ENCODE data around the gene MRI1. TPM values are rescaled to one million over a fixed set of nuclear protein-coding genes. Genes with fewer than 3 reads are reported as not detected.

Gene MRI1
- total and polyA plus RNA-seq, 10 of the 15 experiments (the other 5 are each of a cell fraction or from before 2014, with no cell fraction given) = 5.4 to 50.3 (median 28.3) TPM

- Histone ChIP-seq H3K27ac (ENCODE audit: control insufficient read depth, insufficient read depth) (no peak overlapping the region), H3K79me2 (ENCODE audit: control insufficient read depth, insufficient read depth, low read length) (no peaks in the 10 kb centered on the region), H3K27me3 (replicated peaks in 1 of 2; ENCODE audit: control insufficient read depth in 2 of 2, insufficient read depth in 2 of 2, low read length in 1 of 2) (no peaks in the 10 kb centered on the region), H3K4me1 (ENCODE audit: control insufficient read depth, insufficient read depth, low read length) (no peaks in the 10 kb centered on the region), H3K36me3 (ENCODE audit: control insufficient read depth in 2 of 2, insufficient read depth in 2 of 2, low read length in 1 of 2) (no peaks in the 10 kb centered on the region), H3K9me3 (replicated peaks; ENCODE audit: control insufficient read depth, insufficient read depth, low read length) (no peaks in the 10 kb centered on the region; the same call in 1 of the 3 replicates), H3K4me2 (ENCODE audit: control insufficient read depth, insufficient read depth) (no peak overlapping the region), H3K9ac (ENCODE audit: control insufficient read depth, insufficient read depth, low read length) (no peak overlapping the region), H3K4me3 (no peak overlapping the region), H2AFZ (ENCODE audit: control insufficient read depth, low read depth, low read length) (no peak overlapping the region), H4K20me1 (ENCODE audit: control insufficient read depth, insufficient read depth) (no peaks in the 10 kb centered on the region)
- RAD21 ChIA-PET (ENCODE audit: unreplicated experiment) = no interaction called here
- no peak for TF ChIP-seq SMARCA5 (IDR thresholded peaks at IDR 0.05)
- no peak for TF ChIP-seq RBBP5 (conservative IDR thresholded peaks at IDR 0.05)
- peak; percentile 23; the same call in 1 of the 2 replicates for TF ChIP-seq RAD21 (IDR thresholded peaks at IDR 0.05; ENCODE audit: insufficient read depth, low read depth, low read length)
- FAIRE-seq (no peak), DNase-seq (ENCODE audit: low read depth, low spot score) (no peak), ATAC-seq (no peak)
- POLR2A ChIA-PET = no interaction called here
- intact Hi-C loops (cut with micrococcal nuclease; ENCODE audit: unreplicated experiment) = no loop called here
- CTCF ChIA-PET = no interaction called here
- SMC1A ChIA-PET (ENCODE audit: uncharacterized antibody, unreplicated experiment) = interaction anchor here (0.6 kb wide), 1 partner anchor 66 kb away, joined by 3 read pairs; no protein-coding TSS in a partner anchor
- no TSS peak for BruUV-seq (replicated peaks)
- in situ Hi-C loops (cut with MboI) = no loop called here
- WGBS (ENCODE audit: insufficient coverage, insufficient replicate concordance, low lambda C conversion rate, missing lambda C conversion rate) = 34% methylated on average over 9 of the region's 9 CpGs
Measured at GRCh38 chr19:13718733-13719132, 45.6 kb upstream of the MRI1 start.

- in situ Hi-C loops (cut with MboI) = loop anchor here (10.0 kb wide), 1 partner anchor 117 kb away; no protein-coding TSS in a partner anchor
- intact Hi-C loops (cut with micrococcal nuclease; ENCODE audit: unreplicated experiment) = loop anchor here (5.0 to 10.0 kb wide), 2 partner anchors 140 to 447 kb away; no protein-coding TSS in a partner anchor
- SMC1A ChIA-PET (ENCODE audit: uncharacterized antibody, unreplicated experiment) = interaction anchor here (0.9 to 1.5 kb wide), 4 partner anchors 9 to 141 kb away, joined by 3 to 7 read pairs (median 3); no protein-coding TSS in a partner anchor
- FAIRE-seq = no peak
- POLR2A ChIA-PET = no interaction called here
- BruUV-seq (replicated peaks) = no TSS peak
- WGBS (ENCODE audit: insufficient coverage, insufficient replicate concordance, low lambda C conversion rate, missing lambda C conversion rate) = 19% methylated on average over 6 of the region's 6 CpGs
- Histone ChIP-seq H3K36me3 (ENCODE audit: control insufficient read depth in 2 of 2, insufficient read depth in 2 of 2, low read length in 1 of 2) (no peaks in the 10 kb centered on the region), H3K4me3 (no peak overlapping the region), H4K20me1 (ENCODE audit: control insufficient read depth, insufficient read depth) (no peaks in the 10 kb centered on the region), H3K27ac (ENCODE audit: control insufficient read depth, insufficient read depth) (no peak overlapping the region), H3K9me3 (replicated peaks; ENCODE audit: control insufficient read depth, insufficient read depth, low read length) (no peaks in the 10 kb centered on the region), H3K4me2 (ENCODE audit: control insufficient read depth, insufficient read depth) (no peak overlapping the region), H3K79me2 (ENCODE audit: control insufficient read depth, insufficient read depth, low read length) (no peaks in the 10 kb centered on the region), H3K4me1 (ENCODE audit: control insufficient read depth, insufficient read depth, low read length) (no peaks in the 10 kb centered on the region), H3K9ac (ENCODE audit: control insufficient read depth, insufficient read depth, low read length) (no peak overlapping the region), H2AFZ (ENCODE audit: control insufficient read depth, low read depth, low read length) (no peak overlapping the region), H3K27me3 (replicated peaks in 1 of 2; ENCODE audit: control insufficient read depth in 2 of 2, insufficient read depth in 2 of 2, low read length in 1 of 2) (no peaks in the 10 kb centered on the region)
- no peak for DNase-seq (ENCODE audit: low read depth, low spot score)
- RAD21 ChIA-PET (ENCODE audit: unreplicated experiment) = interaction anchor here (1.4 kb wide), 1 partner anchor 10 kb away, joined by 5 read pairs; no protein-coding TSS in a partner anchor
- ATAC-seq = no peak
- CTCF ChIA-PET = interaction anchor here (1.0 to 3.0 kb wide), 7 partner anchors 9 to 449 kb away, joined by 3 to 28 read pairs (median 4); no protein-coding TSS in a partner anchor
- no peak for TF ChIP-seq ASH2L (IDR thresholded peaks at IDR 0.05; ENCODE audit: borderline replicate concordance, low read depth)
- TF ChIP-seq POU2F2 (IDR thresholded peaks at IDR 0.05; ENCODE audit: borderline replicate concordance, low read depth, low read length) = no peak
- no peak for TF ChIP-seq SKIL (IDR thresholded peaks at IDR 0.05; ENCODE audit: low read depth, poor library complexity, severe bottlenecking)
- TF ChIP-seq FOXM1 (IDR thresholded peaks at IDR 0.05; ENCODE audit: low read depth, low read length) = no peak
- no peak for TF ChIP-seq NFYB (IDR thresholded peaks at IDR 0.05; ENCODE audit: insufficient read depth, low read depth, low read length)
- TF ChIP-seq NBN (IDR thresholded peaks at IDR 0.05) = no peak
- TF ChIP-seq SRF (IDR thresholded peaks at IDR 0.05; ENCODE audit: low read depth in 2 of 2, low read length in 2 of 2) = no peak
- no peak for TF ChIP-seq SREBF2 (IDR thresholded peaks at IDR 0.05; ENCODE audit: low read length)
- TF ChIP-seq TAF1 (IDR thresholded peaks at IDR 0.05; ENCODE audit: borderline replicate concordance, low read depth, low read length) = no peak
- TF ChIP-seq, protein P1, sequence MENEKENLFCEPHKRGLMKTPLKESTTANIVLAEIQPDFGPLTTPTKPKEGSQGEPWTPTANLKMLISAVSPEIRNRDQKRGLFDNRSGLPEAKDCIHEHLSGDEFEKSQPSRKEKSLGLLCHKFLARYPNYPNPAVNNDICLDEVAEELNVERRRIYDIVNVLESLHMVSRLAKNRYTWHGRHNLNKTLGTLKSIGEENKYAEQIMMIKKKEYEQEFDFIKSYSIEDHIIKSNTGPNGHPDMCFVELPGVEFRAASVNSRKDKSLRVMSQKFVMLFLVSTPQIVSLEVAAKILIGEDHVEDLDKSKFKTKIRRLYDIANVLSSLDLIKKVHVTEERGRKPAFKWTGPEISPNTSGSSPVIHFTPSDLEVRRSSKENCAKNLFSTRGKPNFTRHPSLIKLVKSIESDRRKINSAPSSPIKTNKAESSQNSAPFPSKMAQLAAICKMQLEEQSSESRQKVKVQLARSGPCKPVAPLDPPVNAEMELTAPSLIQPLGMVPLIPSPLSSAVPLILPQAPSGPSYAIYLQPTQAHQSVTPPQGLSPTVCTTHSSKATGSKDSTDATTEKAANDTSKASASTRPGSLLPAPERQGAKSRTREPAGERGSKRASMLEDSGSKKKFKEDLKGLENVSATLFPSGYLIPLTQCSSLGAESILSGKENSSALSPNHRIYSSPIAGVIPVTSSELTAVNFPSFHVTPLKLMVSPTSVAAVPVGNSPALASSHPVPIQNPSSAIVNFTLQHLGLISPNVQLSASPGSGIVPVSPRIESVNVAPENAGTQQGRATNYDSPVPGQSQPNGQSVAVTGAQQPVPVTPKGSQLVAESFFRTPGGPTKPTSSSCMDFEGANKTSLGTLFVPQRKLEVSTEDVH (IDR thresholded peaks at IDR 0.05; ENCODE audit: low read depth, partially characterized antibody) = no peak
- TF ChIP-seq ZNF24 (IDR thresholded peaks at IDR 0.05) = no peak
Measured at GRCh38 chr19:13722146-13722545, 42.2 kb upstream of the MRI1 start.
